Mucosa of descending colon (tissue), 3 donors: ENCODE results near the gene RRAS2. TPM values are rescaled to one million over a fixed set of nuclear protein-coding genes. Genes with fewer than 3 reads are reported as not detected.

Experiments used
- ATAC-seq: fragments of 200-7000 bp; cut with Tn5 transposase; one replicate; pipeline ENCODE4 v1.9.1; 2020; ENCODE audit warnings: mild to moderate bottlenecking, moderate library complexity
- DNase-seq, 3 donors: peaks; one replicate each; pipeline ENCODE4 v3.0.0-alpha.2; 2020
- H3K36me3 ChIP-seq: fragments of 200-600 bp; one replicate; pipeline ENCODE4 v1.8.0; 2021; ENCODE audit warnings: low read depth, mild to moderate bottlenecking
- H3K4me1 ChIP-seq: fragments of 200-600 bp; one replicate; pipeline ENCODE4 v1.8.0; 2021; ENCODE audit warnings: low read depth, mild to moderate bottlenecking
- H3K4me3 ChIP-seq: fragments of 200-600 bp; one replicate; pipeline ENCODE4 v1.8.0; 2021; ENCODE audit warnings: mild to moderate bottlenecking
- H3K9me3 ChIP-seq: fragments of 200-600 bp; one replicate; pipeline ENCODE4 v1.8.0; 2021; ENCODE audit warnings: mild to moderate bottlenecking
- CTCF ChIP-seq: fragments of 200-600 bp; IDR thresholded peaks from one replicate; pipeline ENCODE4 v1.8.0; 2022; ENCODE audit warnings: antibody characterized with exemption, mild to moderate bottlenecking
- intact Hi-C, 2 donors: fragments of 100-400 bp; cut with DNase I in 1 of 2; cut with micrococcal nuclease in 1 of 2; formaldehyde crosslinking; loops; one replicate each; pipeline versions ENCODE4 v1.11.0 to v1.11.1; 2022; cut with DNase I, micrococcal nuclease
- total RNA-seq, 3 donors: library from RNA; stranded (reverse); fragmentation: NEBNext Ultra II Directional in 2 of 3; extraction: Animal tissue kit (Norgen Biotek cat#: 25700) in 2 of 3; gene quantifications; one replicate each; pipeline versions ENCODE4 v1.2.1 to v1.2.4, GENCODE V29; 2021 to 2023
- donor health status: DM: no; HTN: no; CAD: no; lungs with moderate emphysema.
- donor health status: DM: no; HTN: no; CAD: no.
- donor health status: DM: no; HTN: yes; CAD: no.

RRAS2 gene
- total RNA-seq, 3 donors from 2014 or later = 23.5 to 43.3 (median 27.6) TPM

- Histone ChIP-seq H3K4me1 (no peaks in the 10 kb centered on the region), H3K4me3 (no peak overlapping the region), H3K9me3 (no peaks in the 10 kb centered on the region), H3K36me3 (no peaks in the 10 kb centered on the region)
- ATAC-seq = no peak
- TF ChIP-seq CTCF = no peak
- intact Hi-C loops = no loop called here
- no peak for DNase-seq
These were observed 130.6 kb downstream of the RRAS2 start for GRCh38 chr11:14228356-14228755.

Other genes with a start within 250 kb of the RRAS2 start
- gene COPB1, start 140.6 kb upstream of the RRAS2 start, total RNA-seq = 10 to 100 TPM; 71.6 to 82.1 (median 76.3) TPM
- gene PSMA1, start 161.2 kb upstream of the RRAS2 start, total RNA-seq = 100 to 1,000 TPM in 2 of 3 donors, 10 to 100 TPM in 1; 94.3 to 116 (median 101) TPM